Aortic smooth muscle cell (primary cell): Measurements from ENCODE around the gene EPRS1. TPM values are rescaled to one million over a fixed set of nuclear protein-coding genes. Genes with fewer than 3 reads are reported as not detected.

ENCODE experiments used
- total RNA-seq: library from RNA; depleted of rRNA; stranded (reverse); fragments of >200 nt; gene quantifications from 2 replicates; pipeline ENCODE4 v1.2.3, GENCODE V29; 2014

EPRS1 gene
- 187 and 204 TPM in 2 replicates for total RNA-seq

DNA sequence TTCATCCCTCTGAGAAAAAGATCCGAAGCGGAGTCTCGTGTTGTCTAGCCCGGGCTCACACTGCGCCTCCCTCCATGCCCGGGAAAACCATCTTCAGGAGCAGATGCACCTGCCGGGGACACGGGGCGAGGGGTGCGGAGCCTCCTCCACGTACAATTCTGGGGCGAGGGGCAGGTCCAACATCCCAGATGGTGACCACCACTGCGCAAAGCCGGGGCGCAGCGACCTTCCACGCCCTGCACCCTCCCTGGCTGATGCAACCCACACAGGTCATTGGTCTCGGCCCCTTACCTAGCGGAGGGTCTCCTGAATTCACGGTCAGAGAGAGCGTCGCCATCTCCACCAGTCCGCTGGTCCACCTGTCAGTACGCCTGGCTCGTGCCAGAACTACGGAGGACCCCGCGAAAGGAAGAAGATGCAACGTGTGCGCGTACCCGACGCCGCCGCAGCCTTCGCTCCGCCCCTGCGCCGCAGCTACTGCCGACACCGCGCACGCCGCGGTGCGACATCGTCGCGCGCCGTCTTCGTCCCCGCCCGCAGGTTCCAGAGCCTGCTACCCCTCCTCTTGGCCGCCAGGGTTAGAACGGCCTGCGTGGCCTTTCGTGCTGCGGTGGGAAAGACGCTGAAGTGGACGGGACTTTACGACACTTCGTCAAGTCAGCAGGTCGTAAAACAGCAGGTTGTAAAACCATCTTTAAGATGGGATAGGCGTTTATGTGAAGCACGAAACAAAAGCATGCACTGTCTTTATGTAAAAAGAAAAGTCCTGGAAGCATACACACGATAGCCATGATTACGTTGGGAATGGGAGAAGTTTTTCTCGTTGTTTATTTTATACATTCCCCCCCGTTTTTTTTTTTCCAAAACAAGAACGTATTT lies at the start of gene EPRS1:
TSS of gene EPRS1 (minus strand) at position 454 of the 879 bp plus-strand sequence. CDS start at position 337, 117 bp downstream.

DNA sequence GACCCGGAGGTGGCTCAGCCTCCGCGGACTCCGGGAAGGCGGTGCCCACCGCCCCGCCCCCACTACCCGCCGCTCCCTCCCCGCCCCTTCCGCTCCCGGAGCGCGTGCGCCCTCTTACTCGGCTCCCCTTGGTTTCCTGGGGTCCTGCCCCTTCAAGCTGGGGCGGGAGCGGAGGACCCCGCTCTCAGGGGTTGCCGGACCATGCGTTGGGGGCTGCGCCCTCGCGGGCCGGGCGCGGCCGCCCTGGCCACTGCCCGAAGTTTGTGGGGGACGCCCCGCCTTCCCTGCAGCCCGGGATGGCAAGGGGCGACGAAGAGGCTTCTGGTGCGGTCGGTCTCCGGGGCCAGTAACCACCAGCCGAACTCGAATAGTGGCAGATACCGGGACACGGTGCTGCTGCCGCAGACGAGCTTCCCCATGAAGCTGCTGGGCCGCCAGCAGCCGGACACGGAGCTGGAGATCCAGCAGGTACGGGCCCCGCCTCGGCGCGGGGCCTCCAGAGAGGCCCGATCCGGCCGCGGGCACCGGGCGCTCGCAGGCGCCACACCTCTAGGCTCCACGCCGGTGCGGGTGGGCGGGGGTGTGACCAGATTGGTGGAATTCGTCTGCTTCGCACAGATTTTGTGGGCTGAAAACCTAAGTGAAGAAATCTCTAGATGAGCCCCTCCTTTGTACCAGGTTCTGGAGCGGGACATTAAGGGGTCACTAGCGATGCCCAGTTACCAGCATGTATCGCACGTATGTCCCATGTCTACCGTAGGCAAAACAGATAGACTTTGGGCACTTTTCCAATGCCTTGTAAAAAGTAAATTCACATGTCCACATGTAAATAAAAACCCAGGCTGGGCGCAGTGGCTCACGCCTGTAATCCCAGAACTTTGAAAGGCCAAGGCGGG lies 48.0 kb upstream of the EPRS1 start, which contains the start of gene IARS2:
TSS of gene IARS2 (plus strand) at position 117 of the 896 bp plus-strand sequence. CDS start at position 202, 85 bp downstream.

DNA sequence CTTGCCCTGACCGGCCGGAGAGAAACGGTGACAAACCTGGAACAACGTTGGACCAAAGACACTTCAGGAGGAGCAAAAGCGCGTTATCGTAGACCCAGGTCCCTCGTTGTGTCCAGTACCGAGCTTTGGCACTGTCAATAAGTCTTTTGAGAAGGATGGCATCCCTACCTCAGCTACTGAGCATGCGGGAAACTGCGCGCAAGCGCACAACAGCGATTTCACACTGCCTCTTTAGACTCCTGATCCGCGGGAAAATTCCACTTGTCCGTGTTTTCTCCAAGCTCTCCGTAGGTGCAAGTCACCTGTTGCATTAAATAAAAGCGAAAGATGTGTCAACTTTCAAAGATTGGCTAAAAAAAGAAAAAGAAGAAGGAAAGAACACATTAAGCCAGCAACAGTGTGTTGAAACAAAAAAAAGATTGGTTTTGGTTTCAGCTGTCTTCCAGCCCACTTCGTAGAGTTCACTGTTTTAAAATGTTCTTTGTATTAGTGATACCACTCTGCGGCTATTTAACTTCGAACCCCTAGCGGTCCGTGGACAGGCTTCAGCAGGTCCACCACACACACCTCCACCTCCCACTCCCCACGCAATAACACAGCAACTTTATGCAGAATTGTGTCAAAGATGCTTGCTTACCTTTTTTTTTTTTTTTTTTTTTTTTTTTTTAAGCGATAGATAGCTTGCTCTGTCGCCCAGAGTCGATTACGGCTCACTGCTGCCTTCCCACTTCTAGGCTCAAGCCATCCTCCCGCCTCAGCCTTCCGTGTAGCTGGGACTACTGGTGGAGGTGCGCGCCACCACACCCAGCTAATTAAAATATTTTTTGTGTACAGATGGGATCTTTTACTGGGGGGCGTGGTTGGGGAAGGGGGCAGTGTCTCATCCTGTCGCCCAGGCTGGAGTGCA lies 43.6 kb upstream of the EPRS1 start, which contains the start of gene BPNT1:
TSS of gene BPNT1 (minus strand) at position 139 of the 907 bp plus-strand sequence. CDS start 9,942 bp downstream, outside the sequence.

Other genes starting within 250 kb of the EPRS1 start
- 0.44 TPM in 1 of 2 replicates, not detected in the other for gene SLC30A10, start 117.9 kb downstream of the EPRS1 start, total RNA-seq
- 22.6 and 26.2 TPM in 2 replicates for gene BPNT1, start 43.3 kb upstream of the EPRS1 start, total RNA-seq
- gene IARS2, start 47.6 kb upstream of the EPRS1 start, total RNA-seq = 119 and 124 TPM in 2 replicates
- 35.0 and 40.8 TPM in 2 replicates for gene RAB3GAP2, start 225.9 kb upstream of the EPRS1 start, total RNA-seq